Esophagus squamous epithelium (tissue), 5 donors: ENCODE measurements around the gene GBF1. TPM values are rescaled to one million over a fixed set of nuclear protein-coding genes. Genes with fewer than 3 reads are reported as not detected.
A peak's percentile ranks its signal among the peaks of the same experiment; 100 is the strongest.

Experiments
- DNase-seq: peaks from one replicate; lab custom pipeline; 2025; lab: John Stamatoyannopoulos, UW
- H3K27ac ChIP-seq, 4 donors: fragments of 200-600 bp; sonication (generic); one replicate each; pipeline ENCODE4 v1.5.1; 2016 to 2019; ENCODE audit warnings: mild to moderate bottlenecking in 1 of 4
- H3K27me3 ChIP-seq, 4 donors: fragments of 200-600 bp; sonication (generic); 1 replicate in 3 of 4; 2 replicates in 1 of 4; pipeline versions ENCODE4 v1.5.1 to v1.6.0; 2017 to 2021; ENCODE audit warnings: antibody characterized with exemption in 1 of 4
- H3K36me3 ChIP-seq, 3 donors: fragments of 200-600 bp; sonication (generic); one replicate each; pipeline ENCODE4 v1.5.1; 2016 to 2019
- H3K4me1 ChIP-seq, 3 donors: fragments of 200-600 bp; sonication (generic); one replicate each; pipeline ENCODE4 v1.5.1; 2017 to 2019
- H3K4me3 ChIP-seq, 4 donors: fragments of 200-600 bp; sonication (generic); 1 replicate in 3 of 4; 2 replicates in 1 of 4; pipeline ENCODE4 v1.5.1; 2016 to 2019; ENCODE audit warnings: mild to moderate bottlenecking in 2 of 4, moderate library complexity in 1 of 4
- H3K9me3 ChIP-seq, 3 donors: fragments of 200-600 bp; sonication (generic); one replicate each; pipeline ENCODE4 v1.5.1; 2016 to 2019
- CTCF ChIP-seq, 6 experiments: fragments of 450-650 bp in 4 of 6; fragments of 200-600 bp in 2 of 6; sonication (generic) in 2 of 6; IDR thresholded peaks; one replicate each; pipeline ENCODE4 v1.5.1; 2016 to 2019; ENCODE audit warnings: antibody characterized with exemption in 6 of 6, mild to moderate bottlenecking in 4 of 6, moderate library complexity in 4 of 6
- POLR2A ChIP-seq, 4 donors: fragments of 450-650 bp; IDR thresholded peaks; one replicate each; pipeline ENCODE4 v1.6.1; 2017; ENCODE audit warnings: antibody characterized with exemption in 4 of 4, mild to moderate bottlenecking in 4 of 4, moderate library complexity in 3 of 4
- WGBS, 2 donors: methylation state at CpG; one replicate each; pipeline ENCODE4 v1.1.5; 2018; 5-methylcytosine and 5-hydroxymethylcytosine counted together
- intact Hi-C: fragments of 100-400 bp; cut with DNase I; formaldehyde crosslinking; loops from one replicate; pipeline ENCODE4 v1.15.0; 2022
- total RNA-seq, 4 donors: library from RNA; depleted of rRNA; stranded (reverse); fragments of >200 nt; gene quantifications; one replicate each; pipeline ENCODE4 v1.1.0, GENCODE V29; 2016
- donor health status: DM: yes; HTN: yes; CAD: no.

The GBF1 gene
- total RNA-seq, 4 donors from 2014 or later, result 22.5 to 39.0 (median 28.6) TPM

DNA sequence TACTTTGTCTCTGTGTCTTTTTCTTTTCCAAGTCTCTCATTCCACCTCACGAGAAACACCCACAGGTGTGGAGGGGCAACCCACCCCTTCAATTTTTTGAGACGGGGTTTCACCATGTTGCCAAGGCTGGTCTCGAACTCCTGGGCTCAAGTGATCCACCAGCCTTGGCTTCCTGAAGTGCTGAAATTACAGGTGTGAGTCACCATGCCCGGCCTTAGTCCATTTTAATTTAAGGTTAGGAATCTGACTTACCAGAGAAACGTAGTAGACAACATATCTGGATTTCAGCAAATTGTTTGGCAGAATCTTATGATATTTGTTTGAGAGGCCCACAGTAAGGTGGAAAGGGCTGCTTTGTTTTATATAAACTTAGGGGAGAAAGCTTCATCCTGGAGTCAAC, 147.0 kb downstream of the GBF1 start:
- no peak overlapping the region for H3K27ac ChIP-seq
- H3K4me1 ChIP-seq, result peaks cover 20 to 38% (median 20%) of the 10 kb centered on the region in 3 donors
- H3K36me3 ChIP-seq, result peaks cover 0 to 9% (median 0%) of the 10 kb centered on the region in 3 donors
- H3K4me3 ChIP-seq, result no peak overlapping the region
- intact Hi-C loops, result no loop called here
- WGBS, 2 donors, result 76 to 78% methylated on average over 4 to 5 of the region's 5 CpGs
- no peaks in the 10 kb centered on the region for H3K27me3 ChIP-seq
- no peaks in the 10 kb centered on the region for H3K9me3 ChIP-seq
- DNase-seq, result no peak
- TF ChIP-seq POLR2A (IDR thresholded peaks at IDR 0.05), result no peak
- no peak for TF ChIP-seq CTCF (IDR thresholded peaks at IDR 0.05)

- DNase-seq, result no peak
- peaks cover 24 to 48% (median 26%) of the 10 kb centered on the region in 3 donors for H3K4me1 ChIP-seq
- TF ChIP-seq POLR2A (IDR thresholded peaks at IDR 0.05) (no peak), CTCF (IDR thresholded peaks at IDR 0.05) (peak in 3 of 6 experiments; percentile 93 to 98 (median 98))
- H3K36me3 ChIP-seq, result peaks cover 0 to 21% (median 0%) of the 10 kb centered on the region in 3 donors
- 22 to 24% methylated on average over 27 of the region's 30 CpGs for WGBS, 2 donors
- H3K27me3 ChIP-seq, result no peaks in the 10 kb centered on the region
- peak overlapping the region; percentile 91 to 99 (median 98) for H3K27ac ChIP-seq
- peak overlapping the region; percentile 65 to 78 (median 75) for H3K4me3 ChIP-seq
- no peaks in the 10 kb centered on the region for H3K9me3 ChIP-seq
- intact Hi-C loops, result no loop called here
These were observed 148.2 kb downstream of the GBF1 start for GRCh38 chr10:102393411-102394078.

GRCh38 chr10:102394079-102394800, 148.9 kb downstream of the GBF1 start:
- H3K36me3 ChIP-seq, result peaks cover 0 to 23% (median 0%) of the 10 kb centered on the region in 3 donors
- peak; percentile 78 for DNase-seq
- peak overlapping the region; percentile 91 to 99 (median 98) for H3K27ac ChIP-seq
- TF ChIP-seq POLR2A (IDR thresholded peaks at IDR 0.05) (peak in 3 of 4 donors; percentile 50 to 82 (median 75)), CTCF (IDR thresholded peaks at IDR 0.05) (peak in 4 of 6 experiments; percentile 35 to 98 (median 96))
- H3K4me3 ChIP-seq, result peak overlapping the region; percentile 65 to 78 (median 75)
- H3K4me1 ChIP-seq, result peaks cover 30 to 55% (median 33%) of the 10 kb centered on the region in 3 donors
- no peaks in the 10 kb centered on the region for H3K27me3 ChIP-seq
- no peaks in the 10 kb centered on the region for H3K9me3 ChIP-seq
- intact Hi-C loops, result no loop called here
- WGBS, 2 donors, result 0% methylated on average over 2 to 9 of the region's 71 CpGs

DNA sequence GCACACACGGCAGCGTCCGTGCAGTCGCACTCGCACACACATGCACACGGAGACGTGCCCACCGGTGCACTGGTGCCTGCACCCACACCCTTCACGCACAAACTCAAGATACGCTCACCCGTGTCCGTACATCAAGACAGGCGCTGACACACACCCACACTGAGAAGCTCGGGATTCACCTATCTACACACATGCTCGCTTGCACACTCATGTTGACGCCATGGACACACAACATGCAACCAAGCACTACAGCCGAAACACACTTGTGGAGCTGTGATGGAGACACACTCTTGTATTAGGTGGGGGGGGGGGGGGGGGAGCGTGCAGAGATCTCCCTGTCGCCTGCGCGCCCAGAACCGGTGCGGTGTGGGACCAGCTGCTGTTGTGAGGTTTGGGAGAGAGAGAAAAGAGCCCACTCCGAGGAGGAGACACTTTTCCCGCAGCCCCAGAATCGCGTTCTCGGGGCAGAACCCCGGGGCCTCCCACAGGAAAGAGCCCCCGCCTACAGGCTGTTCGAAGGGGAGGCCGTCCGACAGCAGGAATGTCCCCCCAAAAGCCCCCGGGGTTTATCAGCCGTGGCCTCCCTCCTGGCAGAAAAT, 149.6 kb downstream of the GBF1 start:
- Histone ChIP-seq H3K9me3 (no peaks in the 10 kb centered on the region), H3K27ac (peak overlapping the region; percentile 91 to 99 (median 98)), H3K4me3 (peak overlapping the region; percentile 65 to 78 (median 75)), H3K27me3 (no peaks in the 10 kb centered on the region), H3K36me3 (peaks cover 0 to 23% (median 0%) of the 10 kb centered on the region in 3 donors), H3K4me1 (peaks cover 33 to 62% (median 37%) of the 10 kb centered on the region in 3 donors)
- intact Hi-C loops, result no loop called here
- WGBS, 2 donors, result 0% methylated on average over 7 to 16 of the region's 35 CpGs
- no peak for TF ChIP-seq POLR2A (IDR thresholded peaks at IDR 0.05)
- TF ChIP-seq CTCF (IDR thresholded peaks at IDR 0.05), result no peak
- DNase-seq, result no peak
